HFF-Myc (cell line): ENCODE results near the gene SORCS2.

Experiments used
- DNase-seq: peaks from one replicate; pipeline ENCODE4 v3.0.0-alpha.2; 2011; ENCODE audit warnings: low read depth; ENCODE audit errors: extremely low read depth
- H3K4me3 ChIP-seq: replicated peaks from 2 replicates; pipeline ENCODE4 v1.5.1; 2011; ENCODE audit warnings: low read depth, mild to moderate bottlenecking, control low read depth, low read length
- CTCF ChIP-seq: IDR thresholded peaks from 2 replicates; pipeline ENCODE4 v1.5.1; 2012; ENCODE audit warnings: mild to moderate bottlenecking, low read depth, low read length, control low read depth; ENCODE audit errors: missing control alignments

The SORCS2 gene

GRCh38 chr4:7204656-7205387 lies 12.5 kb downstream of the SORCS2 start:
- TF ChIP-seq CTCF: no peak
- no peak for DNase-seq
- no peak overlapping the region for H3K4me3 ChIP-seq

GRCh38 chr4:7206385-7206784 lies 14.0 kb downstream of the SORCS2 start:
- no peak for DNase-seq
- H3K4me3 ChIP-seq: no peak overlapping the region
- TF ChIP-seq CTCF: no peak

- peak; percentile 32 for DNase-seq
Measured at GRCh38 chr4:7206911-7207567, 14.7 kb downstream of the SORCS2 start.

GRCh38 chr4:7207628-7208231 lies 15.4 kb downstream of the SORCS2 start:
- DNase-seq: no peak
- TF ChIP-seq CTCF: no peak
- no peak overlapping the region for H3K4me3 ChIP-seq

More at GRCh38 chr4:7206911-7207567, 14.7 kb downstream of the SORCS2 start:
- no peak for TF ChIP-seq CTCF
- H3K4me3 ChIP-seq: no peak overlapping the region

DNA sequence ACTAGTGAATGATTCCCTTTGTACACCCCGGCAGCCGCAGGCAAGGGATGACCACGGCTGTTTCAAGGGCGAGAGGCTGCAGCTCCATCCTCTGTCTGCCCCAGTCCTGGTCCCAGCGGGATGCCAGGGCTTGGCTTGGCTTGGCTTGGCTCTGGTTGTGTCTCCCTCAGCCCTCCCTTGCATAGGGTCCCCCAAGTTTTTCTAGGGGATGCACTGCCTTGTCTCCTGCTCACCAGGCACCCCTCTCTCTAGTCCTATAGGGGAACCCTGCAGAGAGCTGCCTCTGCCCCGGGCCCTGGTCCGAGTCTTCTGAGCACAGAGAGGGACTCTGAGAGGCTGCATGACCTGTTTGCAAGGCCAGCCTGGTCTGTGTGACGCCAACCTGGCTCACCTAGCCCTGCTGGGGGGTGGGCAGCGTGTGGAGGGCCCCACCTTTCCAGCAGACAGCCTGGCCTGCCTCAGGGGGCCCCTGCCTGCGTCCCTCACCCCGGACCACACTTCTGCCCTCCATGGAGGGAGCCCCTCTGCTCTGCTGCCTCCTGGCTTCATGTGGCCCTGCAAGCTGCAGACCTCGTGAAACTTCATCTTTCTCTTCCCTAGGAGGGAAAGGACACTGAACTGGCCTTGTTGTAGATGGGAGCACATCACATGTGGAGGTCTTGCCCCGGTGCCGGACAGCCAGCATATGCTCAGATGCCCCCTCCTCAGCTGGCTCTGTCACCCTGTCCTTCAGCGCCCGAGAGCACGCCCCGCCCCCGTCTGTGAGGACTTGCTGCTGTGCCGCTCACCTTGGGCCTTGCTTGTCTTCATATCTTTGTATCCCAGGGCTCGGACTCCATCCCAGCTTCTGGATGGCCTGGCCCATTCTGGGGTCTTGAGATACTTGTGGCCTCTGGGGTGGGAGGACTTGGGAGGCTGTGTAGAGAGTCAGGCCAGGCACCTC lies 16.4 kb downstream of the SORCS2 start:
- no peak for DNase-seq
- no peak for TF ChIP-seq CTCF
- H3K4me3 ChIP-seq: no peak overlapping the region

DNA sequence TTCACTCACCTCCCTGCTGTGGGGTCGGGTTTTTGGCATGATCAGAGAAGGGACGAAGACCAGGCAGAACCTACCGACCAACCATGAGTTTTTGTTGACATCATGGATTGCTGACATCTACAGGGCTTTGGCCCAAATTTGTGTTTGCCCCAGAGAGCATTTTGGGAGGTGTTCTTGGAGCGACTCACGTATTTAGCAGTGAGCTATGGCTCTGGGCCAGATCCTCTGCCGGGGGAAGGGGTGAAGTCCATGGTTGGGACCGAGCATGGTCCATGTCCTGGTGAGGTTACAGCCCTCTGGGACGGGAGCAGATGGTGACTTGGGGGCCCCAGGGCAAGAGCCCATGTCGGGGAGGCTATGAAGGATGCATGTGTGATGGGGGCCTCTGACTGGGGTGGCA lies 17.4 kb downstream of the SORCS2 start:
- no peak for TF ChIP-seq CTCF
- DNase-seq: no peak

More for the DNA sequence above, 17.4 kb downstream of the SORCS2 start:
- no peak overlapping the region for H3K4me3 ChIP-seq
